CD4-positive, alpha-beta T cell (primary cell): ENCODE measurements around the gene RBM26. TPM values are rescaled to one million over a fixed set of nuclear protein-coding genes. Genes with fewer than 3 reads are reported as not detected.

ENCODE experiments used
- ATAC-seq: fragments of 200-7000 bp; cut with Tn5 transposase; one replicate; pipeline ENCODE4 v1.10.0; 2022; ENCODE audit warnings: mild to moderate bottlenecking; ENCODE audit not compliant: poor library complexity
- CTCF ChIA-PET: fragments of 350-600 bp; sonication (Branson Sonifier 250); formaldehyde crosslinking; loops from one replicate; lab custom pipeline; 2021; ENCODE audit warnings: antibody characterized with exemption, inconsistent platforms; lab: Charles Lee
- POLR2A ChIA-PET: fragments of 350-600 bp; sonication (Branson Sonifier 250); formaldehyde crosslinking; loops from one replicate; lab custom pipeline; 2021; ENCODE audit warnings: antibody characterized with exemption, inconsistent platforms; lab: Charles Lee
- DNase-seq, 14 experiments: peaks; one replicate each; pipeline ENCODE4 v3.0.0-alpha.2; 2013 to 2020; ENCODE audit warnings: mixed read lengths in 2 of 14
- H3K27ac ChIP-seq, 2 donors: one replicate each; pipeline versions ENCODE4 v1.5.1 to v1.7.0; 2013; ENCODE audit warnings: low read length in 2 of 2, low read depth in 1 of 2, mild to moderate bottlenecking in 1 of 2
- H3K27me3 ChIP-seq, 2 experiments: 1 replicate in 1 of 2; 2 replicates in 1 of 2; pipeline versions ENCODE4 v1.6.1 to v1.7.0; 2013; ENCODE audit warnings: low read length in 2 of 2, control low read depth in 1 of 2, mild to moderate bottlenecking in 1 of 2, moderate library complexity in 1 of 2; ENCODE audit not compliant: insufficient read depth in 2 of 2, control insufficient read depth in 1 of 2
- H3K36me3 ChIP-seq: one replicate; pipeline ENCODE4 v1.6.1; 2013; ENCODE audit warnings: low read length, control low read depth; ENCODE audit not compliant: insufficient read depth
- H3K4me1 ChIP-seq: one replicate; pipeline ENCODE4 v1.6.1; 2013; ENCODE audit warnings: low read length, control low read depth; ENCODE audit not compliant: insufficient read depth
- H3K4me3 ChIP-seq: one replicate; pipeline ENCODE4 v1.5.1; 2013; ENCODE audit warnings: mild to moderate bottlenecking, low read length, moderate library complexity
- H3K9me3 ChIP-seq, 2 experiments: 1 replicate in 1 of 2; 2 replicates in 1 of 2; pipeline versions ENCODE4 v1.6.1 to v1.7.0; 2013; ENCODE audit warnings: low read length in 2 of 2, mild to moderate bottlenecking in 2 of 2, control low read depth in 1 of 2, moderate library complexity in 1 of 2; ENCODE audit not compliant: control insufficient read depth in 1 of 2, insufficient read depth in 1 of 2
- H3K27ac Mint-ChIP-seq: one replicate; pipeline ENCODE4 v1.8.0; 2020; ENCODE audit warnings: mixed read lengths
- H3K27me3 Mint-ChIP-seq: one replicate; pipeline ENCODE4 v1.8.0; 2021; ENCODE audit warnings: mixed read lengths
- H3K36me3 Mint-ChIP-seq: one replicate; pipeline ENCODE4 v1.8.0; 2021; ENCODE audit warnings: low read depth, mixed read lengths
- H3K4me1 Mint-ChIP-seq: one replicate; pipeline ENCODE4 v1.8.0; 2021; ENCODE audit warnings: low read depth, mixed read lengths
- H3K4me3 Mint-ChIP-seq: one replicate; pipeline ENCODE4 v1.8.0; 2020; ENCODE audit warnings: mild to moderate bottlenecking, mixed read lengths
- H3K9me3 Mint-ChIP-seq: one replicate; pipeline ENCODE4 v1.8.0; 2020; ENCODE audit warnings: mixed read lengths
- CTCF ChIP-seq: fragments of 200-600 bp; IDR thresholded peaks from one replicate; pipeline ENCODE4 v1.8.0; 2022; ENCODE audit warnings: antibody characterized with exemption, mild to moderate bottlenecking
- intact Hi-C, 2 experiments: fragments of 100-400 bp; cut with DNase I in 1 of 2; cut with micrococcal nuclease in 1 of 2; formaldehyde crosslinking; loops; one replicate each; pipeline versions ENCODE4 v1.15.1 to v1.9.0; 2023 to 2025; cut with DNase I, micrococcal nuclease
- total RNA-seq, 174 experiments: library from RNA in 2 of 174; stranded (reverse) in 2 of 174; gene quantifications; one replicate each; pipeline ENCODE4 v1.2.3 and lab custom pipeline; 2021 to 2026

RBM26 gene
- total RNA-seq, 2 experiments from 2014 or later = 67.3 to 68.0 TPM

- H3K4me3 ChIP-seq = no peak overlapping the region
- no peaks in the 10 kb centered on the region for H3K27me3 ChIP-seq
- Mint-ChIP-seq H3K9me3 (no peaks in the 10 kb centered on the region), H3K4me1 (no peaks in the 10 kb centered on the region), H3K36me3 (peaks cover 9% of the 10 kb centered on the region), H3K27ac (no peak overlapping the region), H3K4me3 (no peak overlapping the region), H3K27me3 (no peaks in the 10 kb centered on the region)
- ChIA-PET CTCF (no interaction called here), POLR2A (interaction anchor here (0.7 kb wide), 1 partner anchor 94 kb away, joined by 4 read pairs; no protein-coding TSS in a partner anchor)
- H3K27ac ChIP-seq = no peak overlapping the region
- ATAC-seq (no peak), DNase-seq (no peak)
- intact Hi-C loops = no loop called here
- no peaks in the 10 kb centered on the region for H3K9me3 ChIP-seq
- no peaks in the 10 kb centered on the region for H3K4me1 ChIP-seq
- no peak for TF ChIP-seq CTCF
- no peaks in the 10 kb centered on the region for H3K36me3 ChIP-seq
Observed at GRCh38 chr13:79309690-79310089, 96.4 kb downstream of the RBM26 start.

- Mint-ChIP-seq H3K27me3 (peaks cover 3% of the 10 kb centered on the region), H3K9me3 (no peaks in the 10 kb centered on the region), H3K4me3 (no peak overlapping the region), H3K27ac (no peak overlapping the region), H3K4me1 (no peaks in the 10 kb centered on the region), H3K36me3 (no peaks in the 10 kb centered on the region)
- Histone ChIP-seq H3K27me3 (no peaks in the 10 kb centered on the region), H3K4me1 (no peaks in the 10 kb centered on the region), H3K4me3 (no peak overlapping the region), H3K27ac (no peak overlapping the region), H3K9me3 (no peaks in the 10 kb centered on the region), H3K36me3 (no peaks in the 10 kb centered on the region)
- intact Hi-C loops = no loop called here
- ATAC-seq (no peak), DNase-seq (no peak)
- no peak for TF ChIP-seq CTCF
- ChIA-PET POLR2A (no interaction called here), CTCF (no interaction called here)
Observed at GRCh38 chr13:79307866-79308298, 98.2 kb downstream of the RBM26 start.

GRCh38 chr13:79307433-79307861, 98.6 kb downstream of the RBM26 start:
- H3K4me3 Mint-ChIP-seq = no peak overlapping the region
- no peak overlapping the region for H3K27ac ChIP-seq
- no peaks in the 10 kb centered on the region for H3K4me1 Mint-ChIP-seq
- H3K36me3 Mint-ChIP-seq = no peaks in the 10 kb centered on the region
- no peaks in the 10 kb centered on the region for H3K27me3 ChIP-seq
- H3K27me3 Mint-ChIP-seq = peaks cover 8% of the 10 kb centered on the region
- H3K27ac Mint-ChIP-seq = no peak overlapping the region
- H3K4me3 ChIP-seq = no peak overlapping the region
- no peak for TF ChIP-seq CTCF
- DNase-seq = no peak
- H3K36me3 ChIP-seq = no peaks in the 10 kb centered on the region
- ATAC-seq = no peak
- no peaks in the 10 kb centered on the region for H3K9me3 Mint-ChIP-seq
- H3K9me3 ChIP-seq = no peaks in the 10 kb centered on the region
- POLR2A ChIA-PET = no interaction called here
- H3K4me1 ChIP-seq = no peaks in the 10 kb centered on the region
- intact Hi-C loops = no loop called here
- CTCF ChIA-PET = no interaction called here
